ENCODE data around the gene ELP6.

Gene ELP6

DNA sequence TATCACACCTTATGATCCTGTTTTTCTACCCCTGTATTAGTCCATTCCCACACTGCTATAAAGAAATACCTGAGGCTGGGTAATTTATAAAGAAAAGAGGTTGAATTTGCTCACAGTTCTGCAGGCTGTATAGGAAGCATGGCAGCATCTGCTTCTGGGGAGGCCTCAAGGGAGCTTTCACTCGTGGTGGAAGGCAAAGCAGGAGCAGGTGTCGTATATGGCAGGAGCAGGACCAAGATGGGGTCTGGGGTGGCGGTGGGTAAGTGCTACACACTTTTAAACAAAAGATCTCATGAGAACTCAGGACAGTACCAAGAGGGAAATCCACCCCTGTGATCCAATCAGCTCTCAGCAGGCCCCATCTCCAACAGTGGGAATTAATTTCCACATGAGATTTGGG, 22.3 kb downstream of the ELP6 start:
- Histone ChIP-seq H3K4me3 (replicated peaks; ENCODE audit: insufficient read depth, low read length) (no peak overlapping the region), H3K27me3 (ENCODE audit: insufficient read depth, poor library complexity, severe bottlenecking) (no peaks in the 10 kb centered on the region), H3K27ac (replicated peaks) (no peak overlapping the region)
- TF ChIP-seq POLR2AphosphoS5 (IDR thresholded peaks at IDR 0.05; ENCODE audit: low read depth) (no peak), SPI1 (IDR thresholded peaks at IDR 0.05; ENCODE audit: borderline replicate concordance, low read depth) (no peak), GABPA (IDR thresholded peaks at IDR 0.05; ENCODE audit: low read depth) (no peak)
- TF ChIP-seq, protein P1, sequence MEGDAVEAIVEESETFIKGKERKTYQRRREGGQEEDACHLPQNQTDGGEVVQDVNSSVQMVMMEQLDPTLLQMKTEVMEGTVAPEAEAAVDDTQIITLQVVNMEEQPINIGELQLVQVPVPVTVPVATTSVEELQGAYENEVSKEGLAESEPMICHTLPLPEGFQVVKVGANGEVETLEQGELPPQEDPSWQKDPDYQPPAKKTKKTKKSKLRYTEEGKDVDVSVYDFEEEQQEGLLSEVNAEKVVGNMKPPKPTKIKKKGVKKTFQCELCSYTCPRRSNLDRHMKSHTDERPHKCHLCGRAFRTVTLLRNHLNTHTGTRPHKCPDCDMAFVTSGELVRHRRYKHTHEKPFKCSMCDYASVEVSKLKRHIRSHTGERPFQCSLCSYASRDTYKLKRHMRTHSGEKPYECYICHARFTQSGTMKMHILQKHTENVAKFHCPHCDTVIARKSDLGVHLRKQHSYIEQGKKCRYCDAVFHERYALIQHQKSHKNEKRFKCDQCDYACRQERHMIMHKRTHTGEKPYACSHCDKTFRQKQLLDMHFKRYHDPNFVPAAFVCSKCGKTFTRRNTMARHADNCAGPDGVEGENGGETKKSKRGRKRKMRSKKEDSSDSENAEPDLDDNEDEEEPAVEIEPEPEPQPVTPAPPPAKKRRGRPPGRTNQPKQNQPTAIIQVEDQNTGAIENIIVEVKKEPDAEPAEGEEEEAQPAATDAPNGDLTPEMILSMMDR (IDR thresholded peaks at IDR 0.05; ENCODE audit: insufficient read depth, low read length): no peak
- TF ChIP-seq, protein P2, sequence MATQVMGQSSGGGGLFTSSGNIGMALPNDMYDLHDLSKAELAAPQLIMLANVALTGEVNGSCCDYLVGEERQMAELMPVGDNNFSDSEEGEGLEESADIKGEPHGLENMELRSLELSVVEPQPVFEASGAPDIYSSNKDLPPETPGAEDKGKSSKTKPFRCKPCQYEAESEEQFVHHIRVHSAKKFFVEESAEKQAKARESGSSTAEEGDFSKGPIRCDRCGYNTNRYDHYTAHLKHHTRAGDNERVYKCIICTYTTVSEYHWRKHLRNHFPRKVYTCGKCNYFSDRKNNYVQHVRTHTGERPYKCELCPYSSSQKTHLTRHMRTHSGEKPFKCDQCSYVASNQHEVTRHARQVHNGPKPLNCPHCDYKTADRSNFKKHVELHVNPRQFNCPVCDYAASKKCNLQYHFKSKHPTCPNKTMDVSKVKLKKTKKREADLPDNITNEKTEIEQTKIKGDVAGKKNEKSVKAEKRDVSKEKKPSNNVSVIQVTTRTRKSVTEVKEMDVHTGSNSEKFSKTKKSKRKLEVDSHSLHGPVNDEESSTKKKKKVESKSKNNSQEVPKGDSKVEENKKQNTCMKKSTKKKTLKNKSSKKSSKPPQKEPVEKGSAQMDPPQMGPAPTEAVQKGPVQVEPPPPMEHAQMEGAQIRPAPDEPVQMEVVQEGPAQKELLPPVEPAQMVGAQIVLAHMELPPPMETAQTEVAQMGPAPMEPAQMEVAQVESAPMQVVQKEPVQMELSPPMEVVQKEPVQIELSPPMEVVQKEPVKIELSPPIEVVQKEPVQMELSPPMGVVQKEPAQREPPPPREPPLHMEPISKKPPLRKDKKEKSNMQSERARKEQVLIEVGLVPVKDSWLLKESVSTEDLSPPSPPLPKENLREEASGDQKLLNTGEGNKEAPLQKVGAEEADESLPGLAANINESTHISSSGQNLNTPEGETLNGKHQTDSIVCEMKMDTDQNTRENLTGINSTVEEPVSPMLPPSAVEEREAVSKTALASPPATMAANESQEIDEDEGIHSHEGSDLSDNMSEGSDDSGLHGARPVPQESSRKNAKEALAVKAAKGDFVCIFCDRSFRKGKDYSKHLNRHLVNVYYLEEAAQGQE (IDR thresholded peaks at IDR 0.05; ENCODE audit: insufficient replicate concordance, low read depth): no peak
- no peak for DNase-seq (ENCODE audit: low read depth in 1 of 2, low spot score in 1 of 2)

DNA sequence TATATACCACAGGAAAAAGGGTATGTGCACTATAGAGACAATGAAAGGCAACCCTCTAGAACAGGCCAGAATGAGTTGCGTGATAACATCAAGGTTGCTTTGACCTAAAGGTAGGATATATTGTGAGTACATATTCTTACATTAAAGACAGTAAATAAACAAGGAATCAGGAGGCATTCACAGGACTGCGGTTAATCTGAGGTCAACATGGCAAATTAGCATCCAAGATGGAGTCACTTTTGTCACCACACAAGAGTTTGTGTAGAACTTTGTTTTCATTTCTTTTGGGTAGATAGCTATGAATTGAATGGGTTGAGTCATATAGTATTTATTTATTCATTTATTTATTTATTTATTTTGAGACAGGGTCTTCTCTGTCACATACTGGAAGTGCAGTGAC, 26.2 kb downstream of the ELP6 start:
- TF ChIP-seq SPI1 (IDR thresholded peaks at IDR 0.05; ENCODE audit: borderline replicate concordance, low read depth): no peak
- TF ChIP-seq, protein P2 (IDR thresholded peaks at IDR 0.05; ENCODE audit: insufficient replicate concordance, low read depth): no peak
- TF ChIP-seq, protein P1 (IDR thresholded peaks at IDR 0.05; ENCODE audit: insufficient read depth, low read length): no peak
- TF ChIP-seq GABPA (IDR thresholded peaks at IDR 0.05; ENCODE audit: low read depth): no peak
- no peak for TF ChIP-seq POLR2AphosphoS5 (IDR thresholded peaks at IDR 0.05; ENCODE audit: low read depth)
- Histone ChIP-seq H3K27ac (replicated peaks) (no peak overlapping the region), H3K27me3 (ENCODE audit: insufficient read depth, poor library complexity, severe bottlenecking) (no peaks in the 10 kb centered on the region), H3K4me3 (replicated peaks; ENCODE audit: insufficient read depth, low read length) (no peak overlapping the region)
- no peak for DNase-seq (ENCODE audit: low read depth in 1 of 2, low spot score in 1 of 2)

GRCh38 chr3:47485812-47486211, 27.7 kb downstream of the ELP6 start:
- no peaks in the 10 kb centered on the region for H3K27me3 ChIP-seq (ENCODE audit: insufficient read depth, poor library complexity, severe bottlenecking)
- H3K27ac ChIP-seq (replicated peaks): no peak overlapping the region
- TF ChIP-seq GABPA (IDR thresholded peaks at IDR 0.05; ENCODE audit: low read depth) (no peak), POLR2AphosphoS5 (IDR thresholded peaks at IDR 0.05; ENCODE audit: low read depth) (no peak), SPI1 (IDR thresholded peaks at IDR 0.05; ENCODE audit: borderline replicate concordance, low read depth) (no peak)
- TF ChIP-seq, protein P1 (IDR thresholded peaks at IDR 0.05; ENCODE audit: insufficient read depth, low read length): no peak
- TF ChIP-seq, protein P2 (IDR thresholded peaks at IDR 0.05; ENCODE audit: insufficient replicate concordance, low read depth): no peak
- H3K4me3 ChIP-seq (replicated peaks; ENCODE audit: insufficient read depth, low read length): no peak overlapping the region
- no peak for DNase-seq (ENCODE audit: low read depth in 1 of 2, low spot score in 1 of 2)

All from HL-60 (cell line).